Loucy (cell line): Measurements from ENCODE around the gene KCNE5.
"Not testable (repeated sequence)": the region's sequence is repeated elsewhere in the genome, so short reads cannot be mapped to it uniquely, and the experiment has no call there.

ENCODE experiments used
- H2AFZ ChIP-seq: fragments of 200-600 bp; sonication (generic); 2 replicates; pipeline ENCODE4 v1.6.0; 2016; ENCODE audit warnings: antibody characterized with exemption, mild to moderate bottlenecking, low read length, moderate library complexity
- H3F3A ChIP-seq: fragments of 200-600 bp; 2 replicates; pipeline ENCODE4 v1.6.0; 2016; ENCODE audit warnings: antibody characterized with exemption, low read depth, mild to moderate bottlenecking
- H3K27me3 ChIP-seq: fragments of 200-600 bp; sonication (generic); 2 replicates; pipeline ENCODE4 v1.6.1; 2014; ENCODE audit warnings: low read length, mild to moderate bottlenecking; ENCODE audit not compliant: insufficient read depth, poor library complexity, severe bottlenecking
- H3K36me3 ChIP-seq: fragments of 200-600 bp; sonication (generic); 2 replicates; pipeline ENCODE4 v1.6.1; 2016; ENCODE audit warnings: low read length; ENCODE audit not compliant: insufficient read depth
- H3K4me1 ChIP-seq: fragments of 200-600 bp; sonication (generic); 2 replicates; pipeline ENCODE4 v1.5.1; 2014; ENCODE audit warnings: low read length, mild to moderate bottlenecking; ENCODE audit not compliant: insufficient read depth, poor library complexity, severe bottlenecking
- H3K4me2 ChIP-seq: fragments of 200-600 bp; sonication (generic); 2 replicates; pipeline ENCODE4 v1.6.0; 2014; ENCODE audit warnings: antibody characterized with exemption, low read length, low read depth, mild to moderate bottlenecking; ENCODE audit not compliant: poor library complexity, severe bottlenecking
- H3K4me3 ChIP-seq: fragments of 200-600 bp; sonication (generic); 2 replicates; pipeline ENCODE4 v1.5.1; 2014; ENCODE audit warnings: low read length, mild to moderate bottlenecking, mixed read lengths; ENCODE audit not compliant: poor library complexity, severe bottlenecking
- H3K79me2 ChIP-seq: fragments of 200-600 bp; sonication (generic); 2 replicates; pipeline ENCODE4 v1.6.1; 2014; ENCODE audit warnings: low read length; ENCODE audit not compliant: insufficient read depth
- H3K9ac ChIP-seq: fragments of 200-600 bp; sonication (generic); 2 replicates; pipeline ENCODE4 v1.6.0; 2014; ENCODE audit warnings: mild to moderate bottlenecking, low read depth, low read length, moderate library complexity; ENCODE audit not compliant: poor library complexity, severe bottlenecking
- H3K9me2 ChIP-seq: fragments of 200-600 bp; sonication (generic); replicated peaks from 2 replicates; pipeline ENCODE4 v1.6.1; 2016; ENCODE audit warnings: low read depth, low read length, mixed read lengths
- H3K9me3 ChIP-seq: fragments of 200-600 bp; sonication (generic); 2 replicates; pipeline ENCODE4 v1.6.1; 2014; ENCODE audit warnings: mild to moderate bottlenecking, antibody characterized with exemption, low read length, low read depth; ENCODE audit not compliant: insufficient read depth
- H4K20me1 ChIP-seq: fragments of 200-600 bp; sonication (generic); 2 replicates; pipeline ENCODE4 v1.6.0; 2014; ENCODE audit warnings: antibody characterized with exemption, low read length, mild to moderate bottlenecking; ENCODE audit not compliant: insufficient read depth, poor library complexity, severe bottlenecking
- EZH2phosphoT487 ChIP-seq: fragments of 200-600 bp; IDR thresholded peaks from 2 replicates; pipeline ENCODE4 v1.6.1; 2018; ENCODE audit warnings: antibody characterized with exemption, mild to moderate bottlenecking, moderate library complexity, borderline replicate concordance
- TF ChIP-seq, protein P1 (sequence below): fragments of 200-600 bp; sonication (generic); conservative IDR thresholded peaks from 2 replicates; pipeline ENCODE4 v1.5.1; 2014; ENCODE audit warnings: mild to moderate bottlenecking, antibody characterized with exemption, low read length

The KCNE5 gene

DNA sequence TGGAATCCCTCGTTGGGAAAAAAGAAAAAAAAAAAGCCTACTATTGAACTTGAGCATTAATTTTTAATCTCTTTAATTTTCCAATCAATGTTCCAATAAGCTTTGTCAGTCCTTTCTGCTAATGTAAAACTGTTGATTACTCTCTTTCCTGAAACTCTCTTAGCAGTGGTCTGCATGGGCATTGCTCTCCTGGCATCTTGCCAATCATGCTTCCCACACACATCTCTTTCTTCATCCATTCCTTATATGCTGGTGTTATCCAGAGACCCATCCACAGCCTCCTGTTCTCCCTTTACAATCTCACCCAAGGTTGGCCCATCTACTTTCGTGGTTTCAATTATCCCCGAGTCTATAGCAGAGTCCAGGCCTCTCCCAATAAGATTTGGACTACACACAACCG, 31.8 kb upstream of the KCNE5 start:
- Histone ChIP-seq H3K4me1 (no peaks in the 10 kb centered on the region), H3K9me2 (no peaks in the 10 kb centered on the region), H3K36me3 (peaks cover 31% of the 10 kb centered on the region; the same call in 1 of the 2 replicates), H3F3A (no peaks in the 10 kb centered on the region), H4K20me1 (no peaks in the 10 kb centered on the region), H3K9me3 (no peaks in the 10 kb centered on the region), H3K27me3 (no peaks in the 10 kb centered on the region), H3K9ac (no peak overlapping the region), H2AFZ (no peak overlapping the region), H3K4me2 (no peak overlapping the region), H3K79me2 (no peaks in the 10 kb centered on the region), H3K4me3 (no peak overlapping the region)
- TF ChIP-seq EZH2phosphoT487: no peak
- TF ChIP-seq, protein P1, sequence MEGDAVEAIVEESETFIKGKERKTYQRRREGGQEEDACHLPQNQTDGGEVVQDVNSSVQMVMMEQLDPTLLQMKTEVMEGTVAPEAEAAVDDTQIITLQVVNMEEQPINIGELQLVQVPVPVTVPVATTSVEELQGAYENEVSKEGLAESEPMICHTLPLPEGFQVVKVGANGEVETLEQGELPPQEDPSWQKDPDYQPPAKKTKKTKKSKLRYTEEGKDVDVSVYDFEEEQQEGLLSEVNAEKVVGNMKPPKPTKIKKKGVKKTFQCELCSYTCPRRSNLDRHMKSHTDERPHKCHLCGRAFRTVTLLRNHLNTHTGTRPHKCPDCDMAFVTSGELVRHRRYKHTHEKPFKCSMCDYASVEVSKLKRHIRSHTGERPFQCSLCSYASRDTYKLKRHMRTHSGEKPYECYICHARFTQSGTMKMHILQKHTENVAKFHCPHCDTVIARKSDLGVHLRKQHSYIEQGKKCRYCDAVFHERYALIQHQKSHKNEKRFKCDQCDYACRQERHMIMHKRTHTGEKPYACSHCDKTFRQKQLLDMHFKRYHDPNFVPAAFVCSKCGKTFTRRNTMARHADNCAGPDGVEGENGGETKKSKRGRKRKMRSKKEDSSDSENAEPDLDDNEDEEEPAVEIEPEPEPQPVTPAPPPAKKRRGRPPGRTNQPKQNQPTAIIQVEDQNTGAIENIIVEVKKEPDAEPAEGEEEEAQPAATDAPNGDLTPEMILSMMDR: no peak

DNA sequence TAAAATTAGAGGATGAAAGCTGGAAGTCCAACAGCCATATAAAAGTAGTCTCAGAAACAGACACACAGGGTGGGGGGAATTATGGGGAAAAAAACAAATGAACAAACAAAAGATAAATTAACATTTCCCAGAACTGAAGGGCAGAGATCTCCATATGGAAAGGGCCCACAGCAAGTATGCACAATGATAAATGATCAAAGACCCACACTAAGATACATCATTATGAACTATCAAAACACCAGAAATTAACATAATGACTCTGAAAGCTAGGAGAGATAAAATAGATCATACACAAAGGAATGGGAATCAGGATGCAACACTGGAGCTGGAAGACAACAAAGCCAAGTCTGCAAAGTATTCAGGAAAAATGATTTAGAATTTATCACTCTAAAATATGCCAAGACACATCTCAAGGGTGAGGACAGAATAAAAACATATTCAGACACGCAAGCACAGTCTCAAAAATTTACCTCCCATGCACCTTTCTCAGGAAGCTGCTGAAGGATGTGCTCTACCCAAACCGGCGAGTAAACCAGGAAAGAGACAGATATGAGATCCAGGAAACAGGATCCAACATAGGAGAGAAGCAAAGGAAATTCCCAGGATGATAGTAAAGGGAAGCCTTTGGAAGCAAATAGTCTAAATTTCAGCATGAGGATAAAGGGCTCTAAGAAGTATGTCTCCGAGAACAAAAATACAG, 30.7 kb upstream of the KCNE5 start:
- Histone ChIP-seq H3F3A (no peaks in the 10 kb centered on the region), H3K9me2 (no peaks in the 10 kb centered on the region), H3K9ac (no peak overlapping the region), H2AFZ (no peak overlapping the region), H3K27me3 (no peaks in the 10 kb centered on the region), H3K9me3 (no peaks in the 10 kb centered on the region), H3K4me1 (no peaks in the 10 kb centered on the region), H3K4me3 (no peak overlapping the region), H3K4me2 (no peak overlapping the region), H4K20me1 (no peaks in the 10 kb centered on the region), H3K36me3 (peaks cover 25% of the 10 kb centered on the region; the same call in 1 of the 2 replicates), H3K79me2 (no peaks in the 10 kb centered on the region)
- no peak for TF ChIP-seq EZH2phosphoT487
- TF ChIP-seq, protein P1: no peak

DNA sequence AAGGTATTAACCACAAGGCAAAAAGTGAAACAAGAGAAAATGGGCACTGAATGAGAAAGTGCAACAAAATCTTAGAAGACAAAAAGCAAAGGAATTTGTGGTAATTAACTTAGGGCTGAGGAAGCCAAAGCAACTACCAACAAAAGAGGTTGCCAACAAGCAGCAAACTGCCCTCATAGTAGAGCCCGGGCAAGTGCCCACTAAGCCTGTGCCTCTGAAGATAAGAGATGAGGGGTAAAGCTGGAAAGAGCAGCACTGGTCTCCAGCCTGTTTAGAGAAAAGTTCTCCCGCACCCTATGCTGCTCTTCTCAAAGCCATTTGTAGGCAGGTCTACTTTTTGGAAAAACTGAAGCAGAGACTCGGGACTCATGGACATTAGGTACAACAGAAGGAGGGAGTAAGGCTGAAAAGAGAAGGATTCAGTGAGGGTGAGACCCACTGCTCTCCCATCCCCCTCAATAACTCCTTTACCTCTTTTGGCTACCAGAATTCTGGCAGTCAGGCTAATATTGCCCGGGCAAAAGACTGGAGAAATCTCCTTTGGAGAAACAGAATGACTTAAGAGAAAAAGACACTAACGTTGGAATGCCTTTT, 29.6 kb upstream of the KCNE5 start:
- H3K36me3 ChIP-seq: peaks cover 22% of the 10 kb centered on the region; the same call in 1 of the 2 replicates
- no peaks in the 10 kb centered on the region for H3K9me2 ChIP-seq
- H3K4me1 ChIP-seq: no peaks in the 10 kb centered on the region
- H3K27me3 ChIP-seq: no peaks in the 10 kb centered on the region
- no peak overlapping the region for H2AFZ ChIP-seq
- H3K4me2 ChIP-seq: no peak overlapping the region
- no peak for TF ChIP-seq EZH2phosphoT487
- H4K20me1 ChIP-seq: no peaks in the 10 kb centered on the region
- no peaks in the 10 kb centered on the region for H3F3A ChIP-seq
- no peak overlapping the region for H3K9ac ChIP-seq
- no peaks in the 10 kb centered on the region for H3K9me3 ChIP-seq
- H3K79me2 ChIP-seq: no peaks in the 10 kb centered on the region
- H3K4me3 ChIP-seq: no peak overlapping the region

DNA sequence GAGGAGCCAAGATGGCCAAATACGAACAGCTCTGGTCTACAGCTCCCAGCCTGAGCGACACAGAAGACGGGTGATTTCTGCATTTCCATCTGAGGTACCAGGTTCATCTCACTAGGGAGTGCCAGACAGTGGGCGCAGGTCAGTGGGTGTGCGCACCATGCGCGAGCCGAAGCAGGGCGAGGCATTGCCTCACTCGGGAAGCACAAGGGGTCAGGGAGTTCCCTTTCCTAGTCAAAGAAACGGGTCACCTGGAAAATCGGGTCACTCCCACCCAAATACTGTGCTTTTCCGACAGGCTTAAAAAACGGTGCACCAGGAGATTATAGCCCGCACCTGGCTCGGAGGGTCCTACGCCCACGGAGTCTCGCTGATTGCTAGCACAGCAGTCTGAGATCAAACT, 19.7 kb upstream of the KCNE5 start:
- H3K9me3 ChIP-seq, H4K20me1 ChIP-seq: not testable (repeated sequence)

More for the DNA sequence above, 19.7 kb upstream of the KCNE5 start:
- not testable (repeated sequence) for H3K27me3 ChIP-seq, H3K4me2 ChIP-seq, H3K4me1 ChIP-seq, H3F3A ChIP-seq, H3K4me3 ChIP-seq, H3K79me2 ChIP-seq, H3K9me2 ChIP-seq, H2AFZ ChIP-seq, H3K9ac ChIP-seq
- peaks cover 10% of the 10 kb centered on the region; the same call in 1 of the 2 replicates for H3K36me3 ChIP-seq
